ENCODE measurements around the gene WIPF1.

WIPF1 gene

DNA sequence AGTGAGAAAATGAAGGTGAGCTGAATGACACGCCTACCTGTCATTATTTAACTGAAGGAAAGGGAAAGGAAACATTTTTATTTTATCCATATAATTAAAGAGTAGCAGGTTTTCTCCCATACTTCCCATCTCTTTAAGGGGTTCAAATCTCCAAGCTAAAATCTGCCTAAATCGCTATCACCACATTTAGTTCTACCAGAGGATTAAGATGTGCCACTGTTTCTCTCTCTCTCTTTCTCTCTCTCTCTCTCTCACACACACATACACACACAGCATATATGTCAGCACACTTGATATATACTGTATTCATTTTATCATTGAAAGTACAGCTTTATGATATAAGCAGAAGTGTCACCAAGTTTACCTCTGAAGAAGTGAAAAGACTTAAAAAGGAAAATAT lies 3.1 kb downstream of the WIPF1 start:
- no peak for DNase-seq

GRCh38 chr2:174593574-174594203 lies 3.9 kb downstream of the WIPF1 start:
- peak; percentile 78 for DNase-seq

DNA sequence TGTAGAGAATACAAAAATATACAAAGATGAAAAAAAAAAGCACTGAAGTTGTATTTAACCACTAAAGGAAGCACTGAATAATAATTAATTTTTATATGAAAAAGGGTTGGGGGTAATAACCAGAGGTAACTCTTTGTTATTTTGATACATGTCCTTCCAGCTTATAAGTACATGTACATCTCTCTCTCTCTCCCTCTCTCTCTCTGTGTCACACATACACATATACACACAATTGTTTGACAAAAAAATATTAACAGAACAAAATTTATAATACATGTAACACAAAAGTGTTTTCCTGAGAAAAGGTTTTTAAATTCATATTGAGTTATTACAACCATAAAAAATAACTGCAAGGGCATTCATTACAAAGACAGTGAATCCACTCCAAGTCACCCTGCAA lies 4.6 kb downstream of the WIPF1 start:
- DNase-seq: no peak

DNA sequence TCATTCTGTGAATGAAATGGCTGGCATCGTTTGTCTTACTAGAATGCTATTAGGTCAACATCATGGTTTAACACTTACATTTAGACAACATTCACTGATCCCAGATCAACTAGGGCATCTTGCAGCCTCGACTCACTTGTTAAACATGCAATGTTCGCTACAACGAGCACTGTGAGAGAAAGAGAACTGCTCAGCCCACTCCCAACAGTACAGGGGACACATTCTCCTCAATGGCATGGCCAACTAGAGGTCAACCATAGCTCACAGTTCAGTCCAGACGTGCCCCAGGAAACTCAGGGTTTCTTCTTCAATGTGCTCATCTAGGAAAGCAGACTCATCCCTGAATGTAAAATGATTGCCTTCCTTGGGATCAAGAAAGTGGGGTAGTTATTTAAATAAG lies 5.9 kb downstream of the WIPF1 start:
- DNase-seq: no peak

GRCh38 chr2:174590928-174591648 lies 6.5 kb downstream of the WIPF1 start:
- DNase-seq: no peak

GRCh38 chr2:174590346-174590745 lies 7.3 kb downstream of the WIPF1 start:
- DNase-seq: no peak

- DNase-seq: no peak
These were observed 8.3 kb downstream of the WIPF1 start for GRCh38 chr2:174589334-174589733.

- DNase-seq: no peak
These were observed 9.1 kb downstream of the WIPF1 start for GRCh38 chr2:174588463-174588862.

DNA sequence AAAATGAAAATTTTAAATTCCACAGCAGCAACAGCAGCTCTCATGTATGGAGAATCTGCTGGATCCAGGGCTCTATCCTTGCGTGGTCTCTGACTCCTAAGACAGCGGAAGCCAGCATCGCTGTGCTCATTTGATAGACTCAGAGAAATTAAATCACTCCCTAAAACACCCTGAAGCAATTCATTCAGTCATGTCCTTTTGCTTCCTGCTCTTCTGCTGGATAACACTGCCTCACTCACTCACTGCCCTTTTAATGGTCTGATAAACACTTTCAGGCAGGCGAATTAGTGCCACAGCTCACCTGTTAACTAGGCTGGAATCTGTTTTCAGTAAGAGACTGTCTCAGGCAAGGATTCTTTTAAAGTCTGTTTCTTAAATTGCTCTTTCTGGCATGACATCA lies 10.0 kb downstream of the WIPF1 start:
- DNase-seq: no peak

- DNase-seq: no peak
These were observed 10.9 kb downstream of the WIPF1 start for GRCh38 chr2:174586418-174587295.

GRCh38 chr2:174585657-174586252 lies 11.8 kb downstream of the WIPF1 start:
- no peak for DNase-seq

- DNase-seq: no peak
These were observed 12.5 kb downstream of the WIPF1 start for GRCh38 chr2:174585146-174585545.

GRCh38 chr2:174581491-174581890 lies 16.1 kb downstream of the WIPF1 start:
- DNase-seq: no peak

DNA sequence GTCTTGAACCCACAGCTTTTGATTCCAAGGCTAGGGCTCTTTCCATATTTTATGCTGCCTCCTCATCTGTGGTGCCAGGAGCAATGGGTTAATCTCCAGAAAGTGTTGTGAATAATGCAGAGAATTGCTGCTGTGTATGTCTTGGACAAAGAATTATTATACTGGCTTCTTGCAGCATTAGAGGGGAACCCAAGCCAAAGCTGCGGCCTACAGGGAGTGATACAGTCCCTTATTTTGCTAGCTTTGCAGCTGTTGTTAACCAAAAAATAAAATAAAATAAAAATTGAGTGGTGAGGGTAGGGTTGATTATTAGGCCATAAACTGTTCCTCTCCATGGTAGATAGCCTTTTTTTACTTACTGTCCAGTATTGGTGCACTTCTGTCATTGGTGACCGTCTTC lies 16.7 kb downstream of the WIPF1 start:
- DNase-seq: no peak

- DNase-seq: peak; percentile 69
These were observed 19.5 kb downstream of the WIPF1 start for GRCh38 chr2:174577967-174578589.

- no peak for DNase-seq
These were observed 22.4 kb downstream of the WIPF1 start for GRCh38 chr2:174575124-174575776.

- DNase-seq: no peak
These were observed 22.9 kb downstream of the WIPF1 start for GRCh38 chr2:174574657-174575056.

- DNase-seq: peak; percentile 57
These were observed 24.0 kb downstream of the WIPF1 start for GRCh38 chr2:174573621-174574081.

DNA sequence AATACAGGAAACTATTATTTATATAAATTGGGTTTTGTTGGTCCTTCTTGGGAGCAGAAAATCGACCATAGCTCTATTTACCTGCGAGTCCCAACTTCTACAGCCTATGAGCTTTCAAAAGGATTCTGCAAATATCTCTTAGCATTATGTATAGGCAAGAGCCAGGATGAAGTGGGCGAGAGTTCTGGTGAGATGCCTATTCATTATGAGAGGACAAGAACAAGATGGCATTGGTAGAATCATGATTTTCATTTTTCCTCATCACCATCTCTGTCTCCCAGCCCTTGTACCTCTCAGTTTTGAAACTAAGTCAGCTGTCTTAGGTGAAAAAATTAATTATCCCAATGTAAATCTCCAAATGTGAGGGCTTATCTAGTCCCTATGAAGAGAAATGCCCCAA lies 25.0 kb downstream of the WIPF1 start:
- DNase-seq: no peak

DNA sequence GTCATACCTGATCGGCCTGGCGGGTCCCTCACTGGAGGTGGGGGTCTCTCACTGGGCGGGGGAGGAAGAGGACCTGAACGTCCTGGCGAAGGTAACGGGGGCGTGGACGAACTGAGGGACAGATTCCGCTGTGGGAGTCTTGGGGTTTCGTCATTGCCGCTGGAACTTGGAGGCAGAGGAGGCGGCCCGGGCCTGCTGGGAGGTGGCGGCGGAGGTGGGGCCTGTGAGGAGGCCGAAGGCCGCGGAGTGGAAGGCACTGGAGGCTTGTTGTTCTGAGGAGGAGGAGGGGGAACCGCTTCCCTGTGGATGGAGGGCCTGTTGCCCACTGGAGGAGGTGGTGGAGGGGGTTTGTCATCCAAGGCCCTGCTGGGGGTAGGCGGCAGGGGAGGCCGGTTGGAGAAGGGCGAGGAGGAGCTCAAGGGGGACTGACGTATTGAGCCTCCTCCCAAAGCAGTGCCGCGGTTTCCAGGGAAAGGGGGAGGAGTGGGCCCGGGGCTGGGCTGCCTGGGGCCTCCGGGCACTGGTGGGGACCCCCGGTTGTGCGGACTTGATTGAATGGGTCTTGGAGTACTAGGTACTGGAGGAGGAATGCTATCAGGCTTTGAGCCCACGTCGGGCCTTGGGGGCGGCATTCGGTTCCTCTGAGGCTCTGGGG lies 25.8 kb downstream of the WIPF1 start:
- no peak for DNase-seq

- no peak for DNase-seq
These were observed 27.2 kb downstream of the WIPF1 start for GRCh38 chr2:174570318-174570958.
